Cardiac septum (tissue), 1 donor: ENCODE data around the gene RAD52. TPM values are rescaled to one million over a fixed set of nuclear protein-coding genes. Genes with fewer than 3 reads are reported as not detected.

ENCODE experiments used
- DNase-seq: peaks from one replicate; pipeline ENCODE4 v3.0.0-alpha.2; 2020; ENCODE audit warnings: low spot score
- intact Hi-C: fragments of 100-400 bp; cut with DNase I; formaldehyde crosslinking; loops from one replicate; pipeline ENCODE4 v1.14.0; 2022
- total RNA-seq: library from RNA; stranded (reverse); fragmentation: NEBNext Ultra II Directional; extraction: Animal tissue kit (Norgen Biotek cat#: 25700); gene quantifications from one replicate; pipeline ENCODE4 v1.2.1, GENCODE V29; 2021
- donor health status: DM: no; HTN: no; CAD: no.

The RAD52 gene
- total RNA-seq, 1 donor from 2014 or later = 9.2 TPM

DNA sequence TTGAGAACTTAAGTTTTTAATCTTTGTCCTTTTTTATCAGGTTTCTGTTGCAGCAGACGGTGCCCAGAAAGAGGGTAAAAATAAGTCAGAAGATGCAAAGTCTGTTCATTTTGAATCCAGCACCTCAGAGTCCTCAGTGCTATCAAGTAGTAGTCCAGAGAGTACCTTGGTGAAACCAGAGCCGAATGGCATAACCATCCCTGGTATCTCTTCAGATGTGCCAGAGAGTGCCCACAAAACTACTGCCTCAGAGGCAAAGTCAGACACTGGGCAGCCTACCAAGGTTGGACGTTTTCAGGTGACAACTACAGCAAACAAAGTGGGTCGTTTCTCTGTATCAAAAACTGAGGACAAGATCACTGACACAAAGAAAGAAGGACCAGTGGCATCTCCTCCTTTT lies 53.5 kb downstream of the RAD52 start:
- no peak for DNase-seq
- intact Hi-C loops = loop anchor here (10.0 kb wide), 1 partner anchor 51 kb away; no protein-coding TSS in a partner anchor

GRCh38 chr12:894226-894625 lies 55.3 kb downstream of the RAD52 start:
- no peak for DNase-seq
- intact Hi-C loops = loop anchor here (10.0 kb wide), 1 partner anchor 49 kb away; no protein-coding TSS in a partner anchor

DNA sequence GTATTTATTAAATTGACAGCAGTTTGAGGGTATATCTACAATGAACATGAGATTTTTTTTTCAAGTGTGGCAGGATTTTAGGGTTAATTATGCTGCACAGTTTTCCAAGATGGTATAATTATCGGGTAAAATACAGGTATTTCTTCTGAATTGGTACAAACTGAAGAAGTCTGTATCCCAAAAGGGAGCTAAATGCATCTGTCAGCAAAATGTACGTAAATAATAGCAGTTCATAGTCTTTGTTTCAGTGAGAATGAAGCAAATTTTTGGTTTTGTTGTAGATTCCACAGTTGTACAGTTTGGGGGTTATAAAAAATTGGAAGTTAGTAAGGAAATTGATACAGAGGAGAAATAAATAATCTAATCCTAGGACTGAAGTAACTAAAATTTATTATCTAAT lies 63.3 kb downstream of the RAD52 start:
- intact Hi-C loops = loop anchor here (10.0 kb wide), 1 partner anchor 321 kb away; no protein-coding TSS in a partner anchor

GRCh38 chr12:885701-886100 lies 63.8 kb downstream of the RAD52 start:
- no peak for DNase-seq
- intact Hi-C loops = loop anchor here (10.0 kb wide), 1 partner anchor 321 kb away; no protein-coding TSS in a partner anchor

More for the DNA sequence above, 63.3 kb downstream of the RAD52 start:
- no peak for DNase-seq

DNA sequence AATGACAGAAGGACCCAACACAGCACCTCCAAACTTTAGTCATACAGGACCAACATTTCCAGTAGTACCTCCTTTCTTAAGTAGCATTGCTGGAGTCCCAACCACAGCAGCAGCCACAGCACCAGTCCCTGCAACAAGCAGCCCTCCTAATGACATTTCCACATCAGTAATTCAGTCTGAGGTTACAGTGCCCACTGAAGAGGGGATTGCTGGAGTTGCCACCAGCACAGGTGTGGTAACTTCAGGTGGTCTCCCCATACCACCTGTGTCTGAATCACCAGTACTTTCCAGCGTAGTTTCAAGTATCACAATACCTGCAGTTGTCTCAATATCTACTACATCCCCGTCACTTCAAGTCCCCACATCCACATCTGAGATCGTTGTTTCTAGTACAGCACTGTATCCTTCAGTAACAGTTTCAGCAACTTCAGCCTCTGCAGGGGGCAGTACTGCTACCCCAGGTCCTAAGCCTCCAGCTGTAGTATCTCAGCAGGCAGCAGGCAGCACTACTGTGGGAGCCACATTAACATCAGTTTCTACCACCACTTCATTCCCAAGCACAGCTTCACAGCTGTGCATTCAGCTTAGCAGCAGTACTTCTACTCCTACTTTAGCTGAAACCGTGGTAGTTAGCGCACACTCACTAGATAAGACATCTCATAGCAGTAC lies 64.6 kb downstream of the RAD52 start:
- intact Hi-C loops = loop anchor here (10.0 kb wide), 1 partner anchor 320 kb away; no protein-coding TSS in a partner anchor
- DNase-seq = no peak

GRCh38 chr12:880656-881055 lies 68.8 kb downstream of the RAD52 start:
- intact Hi-C loops = loop anchor here (10.0 kb wide), 1 partner anchor 316 kb away; no protein-coding TSS in a partner anchor
- no peak for DNase-seq

- no peak for DNase-seq
- intact Hi-C loops = loop anchor here (10.0 kb wide), 1 partner anchor 315 kb away; no protein-coding TSS in a partner anchor
Measured at GRCh38 chr12:879641-880040, 69.9 kb downstream of the RAD52 start.

DNA sequence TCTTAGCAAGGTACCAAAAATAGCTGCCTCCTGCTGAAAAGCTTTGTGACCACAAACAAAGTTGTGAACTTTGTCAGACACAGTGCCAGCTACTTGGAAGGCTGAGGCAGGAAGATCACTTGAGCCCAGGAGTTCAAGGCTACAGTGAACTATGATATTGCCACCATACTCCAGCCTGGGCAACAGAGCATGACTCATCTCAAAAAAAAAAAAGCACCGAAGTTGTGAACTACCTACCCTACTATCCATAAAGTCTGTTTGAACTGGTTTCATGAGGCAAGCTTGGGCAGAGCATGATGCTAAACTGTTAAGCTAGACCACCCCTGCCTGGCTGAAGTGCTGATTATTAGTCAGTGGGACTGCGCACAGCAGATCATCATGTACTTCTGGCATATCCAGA lies 75.5 kb downstream of the RAD52 start:
- intact Hi-C loops = no loop called here
- no peak for DNase-seq

GRCh38 chr12:870378-870777 lies 79.1 kb downstream of the RAD52 start:
- intact Hi-C loops = no loop called here
- no peak for DNase-seq

- no peak for DNase-seq
- intact Hi-C loops = no loop called here
Measured at GRCh38 chr12:868722-869121, 80.8 kb downstream of the RAD52 start.

- DNase-seq = no peak
- intact Hi-C loops = no loop called here
Measured at GRCh38 chr12:867905-868304, 81.6 kb downstream of the RAD52 start.

- DNase-seq = no peak
- intact Hi-C loops = no loop called here
Measured at GRCh38 chr12:865614-866013, 83.9 kb downstream of the RAD52 start.

GRCh38 chr12:863285-863684 lies 86.2 kb downstream of the RAD52 start:
- intact Hi-C loops = no loop called here
- DNase-seq = no peak

DNA sequence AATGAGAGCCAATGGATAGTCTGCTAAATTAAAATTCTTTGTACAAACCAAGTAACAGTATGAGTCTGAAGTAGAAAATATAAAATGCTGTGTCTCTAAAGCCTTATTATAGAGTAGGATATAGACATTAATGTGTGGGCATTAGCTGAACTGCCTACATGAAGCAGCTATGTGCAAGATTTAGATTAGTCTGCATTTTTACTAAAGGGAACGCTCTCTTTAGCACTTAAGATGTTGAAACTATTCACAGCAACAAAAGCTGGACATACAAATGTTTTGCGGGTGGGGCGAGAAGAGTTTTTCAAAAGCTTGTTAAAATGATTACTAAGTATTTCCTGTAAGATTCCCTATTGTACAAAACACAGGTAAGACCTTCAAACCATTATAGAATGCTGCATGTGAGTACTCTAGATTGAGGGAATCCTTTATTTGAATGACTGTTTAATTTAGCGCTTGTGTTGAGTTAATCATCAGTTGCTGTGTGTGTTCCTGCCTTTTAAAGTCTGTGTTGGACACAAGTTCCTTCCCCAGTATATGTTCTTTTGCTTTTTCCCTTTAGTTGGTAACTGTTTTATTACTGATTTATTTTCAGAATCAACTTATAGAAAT lies 87.1 kb downstream of the RAD52 start:
- intact Hi-C loops = no loop called here
- no peak for DNase-seq

Other genes with a start within 250 kb of the RAD52 start
- gene WNK1, start 197.1 kb downstream of the RAD52 start, total RNA-seq = 227 TPM
- gene ERC1, start 41.5 kb upstream of the RAD52 start, total RNA-seq = 56.9 TPM